T follicular helper cell (primary cell): ENCODE measurements around the gene FHL1.
"Not testable (repeated sequence)": the region's sequence is repeated elsewhere in the genome, so short reads cannot be mapped to it uniquely, and the experiment has no call there.

ENCODE experiments used
- DNase-seq: peaks from one replicate; pipeline ENCODE4 v3.0.0-alpha.2; 2020; ENCODE audit warnings: low read depth

FHL1 gene

DNA sequence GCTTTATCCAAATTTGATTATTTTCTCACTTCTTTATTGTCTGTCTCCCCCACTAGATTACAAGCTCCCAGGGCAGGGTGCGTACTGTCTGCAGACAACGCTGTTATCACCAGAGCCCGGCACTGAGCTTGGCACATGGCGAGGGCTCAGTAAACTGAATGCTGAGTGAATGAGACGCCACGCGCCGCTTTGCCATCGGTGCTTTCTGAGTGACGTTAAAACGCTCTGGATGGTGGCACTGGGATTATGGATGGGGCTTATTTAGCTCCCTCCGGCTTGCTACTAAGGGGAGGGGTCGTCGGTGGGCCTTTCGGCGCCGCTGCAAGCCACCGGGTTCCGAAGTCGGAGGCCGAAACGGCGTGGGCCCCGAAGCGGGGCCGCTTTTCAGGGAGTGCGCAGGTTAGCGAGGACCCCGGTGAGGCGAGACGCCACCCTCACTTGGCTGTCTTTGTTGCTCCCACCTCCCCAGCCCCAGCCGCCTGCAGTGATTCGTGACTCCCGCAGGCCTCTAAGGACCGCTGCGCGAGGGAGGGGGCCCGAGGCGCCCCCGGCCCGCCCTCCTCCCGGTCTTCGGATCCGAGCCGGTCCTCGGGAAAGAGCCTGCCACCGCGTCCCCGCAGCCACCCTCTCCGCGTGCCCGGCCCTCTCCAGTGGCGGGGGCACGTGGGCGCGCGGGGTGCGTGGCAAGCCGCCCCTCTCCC is 569 bp upstream of the FHL1 start:
- no peak for DNase-seq

DNA sequence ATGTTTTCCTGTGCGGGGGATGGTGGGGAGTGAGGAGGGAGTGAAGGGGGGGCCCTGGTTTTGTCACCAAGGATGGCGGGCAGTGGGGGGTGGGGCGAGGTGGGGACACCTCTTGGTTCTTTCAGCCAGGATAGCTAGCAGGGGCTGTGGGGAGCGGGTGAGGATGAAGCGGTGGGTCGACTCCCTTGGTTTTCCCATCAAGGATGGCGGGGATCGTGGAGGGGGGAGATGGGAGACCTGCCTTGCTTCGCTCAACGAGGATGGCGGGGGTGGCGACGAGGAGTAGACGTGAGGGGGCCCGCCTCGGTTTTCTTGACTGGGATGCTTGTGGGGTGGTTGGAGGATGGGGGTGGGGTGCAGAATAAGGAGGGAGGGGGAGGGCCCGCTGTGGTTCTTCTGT is 643 bp downstream of the FHL1 start:
- DNase-seq: no peak

GRCh38 chrX:136148391-136148790 is 1.1 kb downstream of the FHL1 start:
- no peak for DNase-seq

DNA sequence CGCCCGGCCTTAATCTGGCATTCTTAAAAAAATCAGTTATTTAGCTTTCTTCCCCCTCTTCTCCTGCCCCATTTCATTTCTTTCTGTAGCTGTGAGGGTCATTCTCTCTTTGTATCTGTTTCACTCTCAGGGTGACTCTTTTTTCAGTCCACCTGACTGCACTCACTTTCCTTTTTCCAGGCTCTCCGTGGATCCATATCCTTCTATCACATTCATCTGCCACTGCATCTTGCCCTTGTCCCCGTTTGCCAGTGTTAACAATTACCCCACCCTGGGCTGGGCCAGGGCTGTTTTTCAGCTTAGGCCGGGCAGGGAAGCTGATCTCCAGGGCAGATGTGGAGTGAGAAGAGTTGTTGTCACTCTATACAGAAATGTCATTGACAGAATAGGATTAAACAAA is 7.7 kb downstream of the FHL1 start:
- DNase-seq: no peak

DNA sequence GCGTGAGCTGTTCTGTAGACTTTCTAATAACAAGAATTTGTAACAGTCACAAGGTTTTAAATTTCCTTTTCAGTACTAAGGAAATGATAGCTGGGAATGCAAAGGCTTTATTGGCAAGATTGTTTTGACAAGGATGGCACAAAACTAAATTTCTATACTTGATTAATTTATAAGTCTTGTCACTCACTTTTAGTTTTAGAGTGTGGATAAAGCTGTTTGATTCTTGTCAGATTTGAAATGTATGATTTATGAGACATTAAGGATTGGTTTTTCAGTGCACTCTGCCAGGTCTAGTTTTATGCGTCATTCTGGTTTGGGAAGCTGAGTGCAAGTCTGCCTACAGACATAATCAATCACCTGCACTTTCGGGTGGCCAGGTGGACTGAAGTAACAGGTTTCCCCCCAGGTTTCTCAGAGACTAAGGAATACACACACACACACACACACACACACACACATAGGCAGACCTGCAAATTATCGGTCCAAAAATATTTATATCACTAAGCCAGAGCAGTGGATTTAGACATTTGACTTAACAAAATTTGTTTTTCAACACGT is 9.3 kb downstream of the FHL1 start:
- no peak for DNase-seq

DNA sequence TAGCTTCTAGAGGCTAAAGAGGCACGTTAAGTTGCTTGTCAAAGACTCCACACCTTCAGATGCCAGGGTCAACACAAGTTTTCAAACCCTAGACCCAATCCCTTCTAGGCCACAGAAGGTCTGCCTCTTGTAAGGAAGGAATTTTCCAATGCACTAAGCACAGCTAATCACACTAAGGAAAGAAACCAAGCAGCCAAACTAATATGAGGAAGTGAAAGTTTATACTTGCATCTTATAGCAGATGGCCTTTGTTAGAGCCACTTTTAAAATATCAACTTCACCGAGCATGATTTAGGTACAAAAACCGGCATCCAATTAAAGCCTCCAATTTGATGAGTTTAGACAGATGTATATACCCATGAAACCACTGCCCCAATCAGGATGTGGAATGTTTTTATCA is 9.9 kb downstream of the FHL1 start:
- DNase-seq: no peak

DNA sequence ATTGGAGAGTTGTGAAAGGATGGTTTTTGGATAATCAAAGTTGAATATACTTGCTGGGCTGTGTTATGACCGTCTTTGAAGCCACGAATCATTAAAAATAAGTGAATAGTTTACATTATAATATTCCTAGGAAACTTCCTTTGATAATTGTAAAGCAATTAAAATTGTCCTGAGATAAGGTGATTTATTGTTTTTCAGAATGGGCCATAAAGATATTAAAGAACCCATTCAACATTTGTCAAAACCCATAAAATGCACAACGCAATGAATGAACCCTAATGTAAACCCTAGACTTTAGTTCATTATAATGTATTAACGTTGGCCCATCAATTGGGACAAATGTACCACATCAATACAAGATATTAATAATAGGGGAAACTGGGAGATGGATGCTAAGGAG is 11.4 kb downstream of the FHL1 start:
- no peak for DNase-seq

- DNase-seq: no peak
Observed at GRCh38 chrX:136159611-136160025, 12.3 kb downstream of the FHL1 start.

- DNase-seq: peak; percentile 26
Observed at GRCh38 chrX:136162827-136163570, 15.7 kb downstream of the FHL1 start.

- no peak for DNase-seq
Observed at GRCh38 chrX:136163689-136164088, 16.4 kb downstream of the FHL1 start.

GRCh38 chrX:136165406-136165805 is 18.1 kb downstream of the FHL1 start:
- DNase-seq: no peak

DNA sequence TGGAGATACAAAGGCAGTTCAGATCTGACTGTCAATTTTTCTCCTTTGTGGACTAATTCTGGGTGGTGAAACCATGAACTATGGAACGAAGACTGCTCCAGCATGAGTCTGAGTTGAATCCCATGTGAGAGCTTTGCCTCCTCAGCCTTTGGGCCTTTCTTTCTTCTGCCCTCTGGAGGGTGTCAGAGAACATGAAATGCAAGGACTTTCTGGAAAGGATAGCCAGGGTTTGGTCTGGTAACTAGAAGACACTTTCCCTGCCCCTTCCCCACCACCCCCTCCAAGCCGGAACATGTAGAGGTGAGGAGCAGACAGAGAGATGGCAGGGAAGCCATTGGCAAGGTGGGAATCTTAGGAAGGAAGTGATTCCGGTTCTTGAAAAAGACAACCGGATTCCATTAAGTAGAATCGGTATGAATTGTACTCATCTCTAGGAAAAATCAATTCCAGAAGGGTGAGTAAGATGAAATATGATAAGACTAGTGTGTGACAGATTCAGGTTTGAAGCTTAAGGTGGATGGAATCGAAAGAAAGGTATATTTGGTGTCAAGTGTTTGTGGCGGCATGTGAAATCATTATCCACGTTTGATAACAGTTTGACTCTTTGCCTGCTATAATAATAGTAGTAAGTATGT is 19.0 kb downstream of the FHL1 start:
- DNase-seq: no peak

GRCh38 chrX:136167989-136168388 is 20.7 kb downstream of the FHL1 start:
- DNase-seq: not testable (repeated sequence)

DNA sequence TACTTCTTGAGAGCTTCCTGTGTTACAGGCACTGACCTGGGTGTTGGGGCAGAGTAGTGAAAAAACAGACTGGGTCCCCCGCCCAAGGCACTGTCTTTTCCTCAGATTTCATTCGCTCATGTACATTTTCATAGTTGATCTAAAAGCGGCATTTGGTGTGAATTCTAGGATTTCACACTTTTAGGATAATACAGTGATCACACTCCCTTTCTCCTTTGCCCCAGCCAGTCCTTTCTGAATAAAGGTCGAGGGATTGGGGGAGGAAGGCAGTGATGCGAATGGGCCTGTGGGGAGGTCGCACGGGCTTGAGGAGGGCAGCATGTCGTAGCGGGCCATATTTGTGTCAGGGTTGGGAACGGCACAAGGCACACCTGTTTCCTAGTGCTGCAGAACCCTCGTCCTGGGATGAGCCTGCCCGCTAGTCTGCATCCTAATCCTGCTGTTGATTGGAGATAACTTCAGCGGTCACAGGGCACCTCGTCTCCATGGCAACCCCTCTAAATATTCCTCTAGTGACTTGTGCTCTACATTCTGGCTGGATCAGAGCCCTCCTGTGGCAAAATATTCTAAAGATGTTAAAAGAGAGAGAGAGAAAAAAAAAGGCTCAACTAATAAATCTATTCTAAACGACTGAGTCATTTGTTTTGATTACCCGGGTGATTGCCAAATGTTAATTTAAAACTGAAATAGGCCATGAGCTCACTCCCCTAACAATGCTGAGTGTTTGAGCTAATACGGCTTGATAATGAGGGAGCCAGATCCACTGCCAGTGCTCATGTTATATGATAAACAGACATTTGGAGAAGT is 21.8 kb downstream of the FHL1 start:
- DNase-seq: no peak

DNA sequence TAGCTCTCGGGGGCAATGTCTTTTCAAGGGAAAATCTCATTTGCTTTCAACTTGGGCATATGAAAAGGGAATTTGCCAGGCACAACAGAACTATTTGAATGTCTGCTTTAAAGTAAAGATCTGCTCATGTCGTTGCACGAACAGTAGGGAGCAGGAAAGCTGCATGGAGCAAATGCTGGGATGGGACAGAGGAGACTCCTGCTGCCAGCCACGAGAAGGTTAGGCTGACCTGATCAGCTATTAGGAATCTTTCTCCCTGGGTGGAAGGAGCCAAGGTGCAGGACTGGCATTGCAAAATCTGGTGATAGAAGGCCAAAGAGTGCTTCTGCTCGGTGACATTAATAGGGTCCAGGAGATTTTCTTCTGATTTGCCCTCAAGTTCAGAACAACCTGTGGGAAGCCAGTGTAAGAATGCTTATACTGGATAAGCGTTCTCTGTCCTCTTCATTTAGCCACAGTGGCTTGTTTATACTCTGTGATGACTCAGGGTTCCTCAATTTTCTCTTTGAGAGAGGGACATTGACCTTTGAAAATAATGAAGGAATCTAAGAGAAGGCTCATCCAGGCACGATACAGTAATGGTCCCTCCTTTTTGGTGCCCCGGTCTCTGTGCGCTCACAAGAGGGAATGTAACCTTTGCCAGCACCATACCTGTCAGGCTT is 22.9 kb downstream of the FHL1 start:
- no peak for DNase-seq

GRCh38 chrX:136171420-136171819 is 24.1 kb downstream of the FHL1 start:
- DNase-seq: no peak

GRCh38 chrX:136176399-136176825 is 29.1 kb downstream of the FHL1 start:
- DNase-seq: no peak

DNA sequence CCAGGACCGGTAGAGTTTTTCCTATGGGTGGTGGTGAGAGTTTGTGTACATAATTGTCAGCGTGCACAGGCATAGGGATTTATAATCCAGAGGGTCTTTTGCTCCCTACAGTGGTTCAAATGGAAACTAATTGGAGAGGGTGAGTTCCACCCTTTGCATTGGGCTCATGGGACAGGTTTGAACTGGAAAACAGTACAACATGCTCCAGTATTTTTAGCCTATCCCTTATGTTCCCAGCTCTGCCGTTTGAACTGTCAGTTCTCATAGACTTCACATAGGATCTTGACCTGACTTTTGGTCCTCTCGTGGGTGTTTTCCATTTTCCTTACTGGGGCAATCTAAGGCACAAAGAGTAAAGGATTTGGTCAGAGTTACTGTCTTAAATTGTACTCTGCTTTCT is 31.8 kb downstream of the FHL1 start:
- no peak for DNase-seq

GRCh38 chrX:136182414-136182813 is 35.1 kb downstream of the FHL1 start:
- no peak for DNase-seq

- no peak for DNase-seq
Observed at GRCh38 chrX:136183172-136183571, 35.8 kb downstream of the FHL1 start.

DNA sequence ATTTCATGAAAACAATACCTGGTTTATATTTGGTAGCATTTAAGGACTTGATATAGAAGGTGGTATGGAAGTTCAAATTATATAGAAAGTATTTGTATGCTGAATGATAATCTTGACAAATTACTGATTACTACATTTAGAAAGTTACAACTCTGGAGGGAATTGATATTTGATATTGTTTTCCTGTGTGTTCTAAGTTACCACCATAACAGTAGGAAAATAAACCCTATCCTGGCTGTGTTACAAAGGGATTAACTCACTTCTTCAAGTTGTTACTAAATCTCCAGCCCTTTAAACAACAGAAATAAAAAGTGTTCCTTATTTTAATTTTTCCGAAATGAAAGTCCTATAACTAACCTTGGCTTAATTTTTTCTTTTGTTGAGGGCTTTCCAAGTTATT is 36.6 kb downstream of the FHL1 start:
- no peak for DNase-seq
